Activated gamma-delta T cell treated with anti-CD3 and anti-CD28 coated beads, Interleukin-2, amount 50 U/mL, for 16 hours (primary cell): Measurements from ENCODE around the gene TINAG.
"Not testable (repeated sequence)": the region's sequence is repeated elsewhere in the genome, so short reads cannot be mapped to it uniquely, and the experiment has no call there.

Experiments used
- DNase-seq: peaks from one replicate; pipeline ENCODE4 v3.0.0-alpha.2; 2020; ENCODE audit warnings: low read depth

Gene TINAG

DNA sequence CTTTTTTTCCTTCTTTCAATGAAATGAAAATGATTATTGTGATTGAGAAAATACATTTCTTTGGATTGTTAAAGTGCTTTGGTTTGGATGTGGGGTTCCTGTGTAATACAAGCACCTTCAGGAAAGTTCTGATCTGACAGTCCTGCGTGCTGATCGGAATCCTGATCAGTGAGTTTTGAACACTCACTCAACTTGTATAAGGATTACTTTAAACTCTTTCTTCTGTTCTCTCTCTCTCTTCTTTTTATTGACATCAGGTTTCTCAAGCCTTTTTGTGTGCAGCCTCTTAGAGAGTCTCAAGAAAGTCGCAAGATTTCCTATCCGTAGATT lies 710 bp downstream of the TINAG start:
- DNase-seq: no peak

DNA sequence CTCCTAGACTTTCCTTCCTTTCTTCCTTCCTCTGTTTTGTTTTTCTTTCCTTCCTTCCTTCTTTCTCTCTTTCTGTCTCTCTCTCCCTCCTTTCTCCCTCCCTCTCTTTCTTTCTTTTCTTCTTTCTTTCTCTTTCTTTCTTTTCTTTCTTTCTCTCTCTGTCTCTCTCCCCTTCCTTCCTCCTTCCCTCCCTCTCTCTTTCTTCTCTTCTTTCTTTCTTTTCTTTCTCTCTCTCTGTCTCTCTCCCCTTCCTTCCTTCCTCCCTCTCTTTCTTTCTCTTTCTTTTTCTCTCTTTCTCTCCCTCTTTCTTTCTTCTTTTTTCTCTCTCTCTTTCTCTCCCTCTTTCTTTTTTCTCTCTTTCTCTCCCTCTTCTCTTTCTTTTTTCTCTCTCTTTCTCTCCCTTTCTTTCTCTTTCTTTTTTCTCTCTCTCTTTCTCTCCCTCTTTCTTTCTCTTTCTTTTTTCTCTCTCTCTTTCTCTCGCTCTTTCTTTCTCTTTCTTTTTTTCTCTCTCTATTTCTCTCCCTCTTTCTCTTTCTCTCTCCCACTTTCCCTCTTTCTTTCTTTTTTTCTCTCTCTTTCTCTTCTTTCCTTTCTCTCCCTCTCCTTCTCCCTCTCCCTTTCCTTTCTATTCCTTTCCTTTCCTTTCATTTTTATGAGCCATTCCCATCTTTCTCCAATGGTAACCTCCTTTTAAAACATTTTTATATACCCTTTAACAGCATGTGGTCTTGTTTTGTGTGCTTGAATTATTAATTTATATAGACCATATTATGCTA lies 2.3 kb downstream of the TINAG start:
- DNase-seq: no peak

DNA sequence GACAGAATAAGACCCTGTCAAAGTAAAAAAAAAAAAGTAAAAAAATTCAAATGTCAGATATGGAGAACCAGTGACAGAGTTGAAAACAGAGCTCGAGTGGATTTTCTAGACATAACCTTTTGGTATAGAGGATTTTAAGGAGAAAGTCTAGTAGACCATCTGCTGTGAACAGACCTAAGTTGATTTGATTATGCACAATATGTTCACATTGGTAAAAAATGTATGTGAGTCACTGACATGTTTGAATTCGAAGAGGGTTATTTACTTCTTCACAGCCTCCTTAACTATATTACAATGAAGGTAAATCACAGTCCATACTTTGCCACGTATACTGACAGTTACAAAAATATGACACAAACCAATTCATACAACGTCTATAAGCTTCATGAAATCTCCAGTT lies 7.4 kb downstream of the TINAG start:
- DNase-seq: no peak

DNA sequence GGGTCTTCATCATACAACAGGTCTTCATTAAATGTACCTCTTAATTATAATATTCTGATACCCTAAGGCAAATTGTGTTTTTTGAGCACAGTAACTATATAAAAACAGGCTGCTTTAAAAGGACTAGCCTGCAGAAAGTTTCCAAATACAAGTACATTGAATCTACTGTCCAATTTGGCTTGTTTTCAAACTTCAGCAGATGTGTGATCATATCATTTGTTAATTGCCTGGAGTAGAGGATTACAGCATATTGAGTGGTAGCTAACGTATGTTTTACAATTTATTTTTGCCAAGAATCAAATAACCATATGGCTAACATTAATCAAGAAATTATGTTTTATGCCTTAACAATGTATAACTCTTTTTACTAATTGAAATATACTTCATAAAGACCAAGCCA lies 12.6 kb downstream of the TINAG start:
- no peak for DNase-seq

DNA sequence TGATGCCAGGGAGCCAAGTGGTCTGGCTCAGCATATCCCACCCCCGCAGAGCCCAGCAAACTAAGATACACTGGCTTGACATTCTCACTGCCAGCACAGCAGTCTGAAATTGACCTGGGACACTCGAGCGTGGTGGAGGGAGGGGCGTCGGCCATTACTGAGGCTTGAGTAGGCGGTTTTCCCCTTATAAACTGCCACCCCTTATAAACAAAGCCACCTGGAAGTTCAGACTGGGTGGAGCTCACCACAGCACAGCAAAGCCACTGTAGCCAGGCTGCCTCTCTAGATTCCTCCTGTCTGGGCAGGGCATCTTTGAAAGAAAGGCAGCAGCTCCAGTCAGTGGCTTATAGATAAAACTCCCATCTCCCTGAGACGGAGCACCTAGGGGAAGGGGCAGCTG lies 19.4 kb downstream of the TINAG start:
- DNase-seq: no peak

DNA sequence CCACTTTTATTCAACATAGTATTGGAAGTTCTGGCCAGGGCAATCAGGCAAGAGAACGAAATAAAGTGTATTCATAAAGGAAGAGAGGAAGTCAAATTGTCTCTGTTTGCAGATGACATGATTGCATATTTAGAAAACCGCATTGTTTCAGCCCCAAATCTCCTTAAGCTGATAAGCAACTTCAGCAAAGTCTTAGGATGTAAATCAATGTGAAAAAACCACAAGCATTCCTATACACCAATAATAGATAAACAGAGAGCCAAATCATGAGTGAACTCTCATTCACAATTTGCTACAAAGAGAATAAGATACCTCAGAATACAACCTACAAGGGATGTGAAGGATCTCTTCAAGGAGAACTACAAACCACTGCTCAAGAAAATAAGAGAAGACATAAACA lies 23.3 kb downstream of the TINAG start:
- not testable (repeated sequence) for DNase-seq

DNA sequence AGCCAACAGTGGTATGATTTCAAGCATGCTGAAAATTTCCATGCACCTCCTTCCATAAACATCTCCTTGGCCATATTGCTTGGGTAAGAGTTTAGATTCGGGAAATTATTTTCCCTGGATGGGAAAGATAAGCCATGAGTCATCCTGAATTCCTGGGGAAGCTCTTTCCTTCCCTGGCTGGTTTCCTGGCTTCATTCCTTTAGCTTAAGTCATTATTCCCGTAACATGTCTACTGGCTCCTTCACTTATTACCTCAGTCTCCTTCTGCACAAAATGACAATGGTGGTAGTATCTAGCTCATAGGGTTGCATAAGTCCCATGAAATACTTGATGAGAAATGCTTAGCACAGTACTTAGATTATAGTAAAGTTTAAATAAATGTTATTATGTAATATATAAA lies 27.6 kb downstream of the TINAG start:
- DNase-seq: no peak

DNA sequence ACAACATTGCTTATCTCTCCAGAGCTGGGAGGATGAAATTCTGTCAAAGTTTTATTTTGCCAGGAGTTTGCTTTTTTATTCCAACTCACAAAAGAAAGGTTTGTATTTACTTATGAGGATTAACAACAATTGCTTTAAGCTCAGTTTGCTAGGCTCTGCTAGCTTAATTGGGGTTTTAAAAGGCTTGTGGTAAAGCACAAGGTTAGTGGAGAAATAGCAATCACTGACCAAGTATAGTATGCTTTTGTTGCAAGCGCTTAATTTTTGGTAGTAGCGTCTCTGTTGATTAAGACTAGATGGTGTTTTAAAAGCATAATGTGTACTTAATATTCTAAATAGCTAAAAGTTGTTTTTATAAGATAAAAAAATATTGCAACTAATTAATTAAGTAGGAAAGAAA lies 45.7 kb downstream of the TINAG start:
- no peak for DNase-seq

DNA sequence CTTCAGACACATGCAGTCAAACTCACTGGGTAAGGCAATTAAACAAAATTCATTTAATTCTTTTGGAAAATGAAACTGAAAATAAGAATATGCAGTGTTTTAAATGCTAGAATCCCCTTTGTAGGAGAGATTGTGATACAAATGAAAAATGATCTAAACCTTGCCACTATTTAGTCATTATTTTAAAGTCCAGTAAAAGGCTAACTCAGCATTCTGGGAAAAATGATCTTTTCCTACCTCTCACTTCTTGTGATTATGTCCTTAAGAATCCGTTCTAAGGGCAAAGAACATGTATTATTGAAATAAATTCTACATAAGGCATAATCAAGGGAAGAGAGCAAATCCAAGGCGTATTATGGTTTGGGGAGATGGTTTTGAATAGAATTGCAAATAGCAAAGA lies 46.4 kb downstream of the TINAG start:
- no peak for DNase-seq

DNA sequence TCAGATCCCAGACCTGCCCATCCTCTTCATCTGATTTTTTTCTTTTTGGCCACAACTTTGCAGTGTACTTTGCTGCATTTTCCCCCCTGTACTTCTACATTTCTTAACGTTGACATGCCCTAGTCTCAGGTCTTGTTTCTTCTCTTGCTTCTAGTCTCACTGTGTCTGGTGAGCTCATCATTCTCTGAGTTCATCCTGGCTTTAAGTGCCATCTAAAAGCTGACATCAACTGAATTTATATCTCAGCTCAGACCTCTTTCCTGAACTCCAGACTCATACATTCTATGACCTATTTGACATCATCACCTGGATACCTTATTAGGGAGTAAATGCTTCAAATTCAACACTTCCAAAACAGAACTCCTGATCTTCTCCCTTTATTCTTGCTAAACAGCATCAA lies 48.9 kb downstream of the TINAG start:
- no peak for DNase-seq

DNA sequence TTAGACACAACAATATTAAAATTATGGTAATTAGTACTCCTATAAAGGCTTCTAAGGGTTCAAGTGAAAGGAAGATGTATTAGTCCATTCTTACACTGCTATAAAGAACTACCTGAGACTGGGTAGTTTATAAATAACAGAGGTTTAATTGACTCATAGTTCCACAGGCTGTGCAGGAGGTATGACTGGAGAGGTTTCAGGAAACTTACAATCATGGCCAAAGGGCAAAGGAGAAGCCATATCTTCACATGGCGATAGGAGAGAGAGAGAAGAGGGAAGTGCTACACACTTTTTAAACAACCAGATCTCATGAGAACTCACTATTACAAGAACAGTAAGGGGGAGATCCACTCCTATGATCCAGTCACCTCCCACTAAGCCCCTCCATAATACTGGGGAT lies 52.9 kb downstream of the TINAG start:
- DNase-seq: no peak

DNA sequence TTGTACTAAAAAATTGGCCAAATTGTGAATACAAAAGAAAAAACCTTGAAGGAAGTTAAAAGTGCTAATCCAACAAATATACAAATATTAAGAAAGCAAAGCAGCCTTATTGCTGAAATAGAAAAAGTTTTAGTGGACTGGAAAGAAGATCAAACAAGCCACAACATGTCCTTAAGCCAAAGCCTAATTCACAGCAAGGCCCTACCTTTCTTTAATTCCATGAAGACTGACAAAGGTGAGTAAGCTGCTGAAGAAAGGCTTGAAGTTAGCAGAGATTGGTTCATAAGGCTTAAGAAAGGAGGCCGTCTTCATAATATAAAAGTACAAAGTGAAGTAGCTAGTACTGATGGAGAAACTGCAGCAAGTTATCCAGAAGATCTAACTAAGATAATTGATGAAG lies 53.5 kb downstream of the TINAG start:
- no peak for DNase-seq

DNA sequence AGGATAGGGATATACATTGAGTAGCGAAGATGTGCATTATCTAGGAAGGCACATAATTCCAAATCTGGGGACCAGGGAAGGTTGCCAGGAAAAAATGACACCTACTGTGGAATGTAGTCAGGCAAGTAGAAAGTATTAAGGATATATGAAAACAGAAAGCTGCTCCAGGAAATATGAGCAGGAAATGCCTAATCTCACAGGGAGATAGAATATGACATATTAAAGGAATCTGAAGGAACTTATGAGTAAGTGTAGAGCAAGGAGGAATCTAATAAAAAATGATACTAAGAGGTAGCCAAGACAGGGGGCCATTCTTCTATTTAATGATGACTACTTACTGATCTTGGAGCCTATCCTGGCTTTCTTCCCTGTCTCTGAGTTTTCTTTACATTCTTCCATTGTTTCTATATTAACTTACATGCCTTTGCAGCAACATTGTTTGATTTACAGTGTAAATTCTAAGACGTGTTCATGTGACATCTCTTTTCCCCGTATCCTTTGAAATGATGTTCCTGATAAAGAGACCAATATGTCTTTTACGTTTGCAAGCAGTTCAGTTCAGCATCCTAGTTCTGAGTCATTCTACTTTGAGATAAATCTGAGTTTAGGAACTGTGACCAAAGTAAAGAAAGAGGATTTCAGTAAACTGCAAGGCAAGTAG lies 58.6 kb downstream of the TINAG start:
- DNase-seq: no peak

DNA sequence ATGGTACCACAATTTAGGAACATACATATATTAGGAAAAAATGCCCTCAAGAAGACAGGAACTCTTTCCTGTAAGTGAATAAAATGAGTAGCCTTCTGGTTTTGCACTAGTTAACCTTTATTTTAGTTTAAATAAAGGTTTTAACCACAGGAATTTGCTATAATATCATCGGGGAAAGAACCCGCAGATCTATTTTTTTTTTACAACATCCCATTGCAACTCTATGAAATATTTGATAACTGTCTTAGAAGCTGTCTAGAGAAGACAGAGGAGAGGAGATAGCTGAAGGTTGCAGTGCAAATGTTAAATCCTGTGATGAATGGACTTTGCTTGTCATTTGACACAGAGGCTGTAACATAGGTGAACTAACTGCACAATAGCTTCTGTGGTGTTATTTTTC lies 69.5 kb downstream of the TINAG start:
- DNase-seq: no peak

DNA sequence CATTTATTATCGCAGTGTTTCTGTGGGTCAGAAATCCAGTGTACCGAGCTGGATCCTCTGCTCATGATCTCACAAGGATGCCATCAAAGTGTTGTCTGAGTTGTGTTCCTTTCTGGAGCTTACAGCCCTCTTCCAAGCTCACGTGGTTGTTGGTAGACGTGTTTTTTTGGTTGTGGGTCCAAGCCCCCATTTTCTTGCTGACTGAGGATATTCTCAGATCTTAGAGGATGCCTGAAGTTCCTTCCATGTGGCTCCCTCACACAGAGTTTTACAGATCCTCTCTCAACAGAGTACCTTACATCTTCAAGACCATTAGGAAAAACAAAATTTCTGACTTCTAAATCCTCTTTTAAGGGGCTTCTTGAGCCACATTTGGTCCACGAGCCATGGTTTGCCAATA lies 78.1 kb downstream of the TINAG start:
- DNase-seq: no peak

DNA sequence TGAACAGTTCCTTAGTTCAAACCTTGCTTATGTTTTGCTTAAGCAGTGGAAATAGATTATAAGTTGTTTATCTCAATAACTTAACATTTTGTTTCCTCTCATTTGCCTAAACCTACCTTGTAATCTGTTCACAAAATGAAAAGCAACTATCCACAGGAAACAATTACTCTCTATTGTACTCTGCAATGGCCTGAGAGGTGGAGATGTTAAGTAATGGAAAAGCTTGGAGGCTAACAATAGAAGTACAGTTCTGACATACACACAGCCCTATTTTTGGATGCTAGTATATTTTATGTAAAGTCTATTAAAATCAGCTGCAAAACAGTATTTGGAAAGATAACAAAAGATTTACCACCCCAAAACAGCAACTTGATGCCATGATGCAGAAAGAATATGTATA lies 82.1 kb downstream of the TINAG start:
- DNase-seq: no peak

DNA sequence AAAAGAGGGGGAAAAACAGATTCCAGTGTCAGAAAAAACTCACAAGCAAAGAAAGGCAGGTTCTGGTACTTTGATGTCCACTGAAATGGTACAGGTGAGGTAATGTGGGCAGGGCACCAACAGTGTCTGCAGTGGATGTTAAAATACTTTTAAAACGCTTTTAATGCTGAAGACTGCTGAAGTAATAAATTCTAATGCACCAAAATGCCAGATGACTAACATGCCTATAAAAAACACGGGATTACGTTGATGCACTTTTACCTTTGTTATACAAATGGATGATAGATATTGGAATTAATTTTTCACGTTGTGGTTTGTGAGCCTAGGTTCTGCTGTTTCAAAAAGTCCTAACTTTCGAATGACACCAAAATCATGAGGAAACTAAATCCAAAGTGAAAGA lies 83.3 kb downstream of the TINAG start:
- DNase-seq: no peak

DNA sequence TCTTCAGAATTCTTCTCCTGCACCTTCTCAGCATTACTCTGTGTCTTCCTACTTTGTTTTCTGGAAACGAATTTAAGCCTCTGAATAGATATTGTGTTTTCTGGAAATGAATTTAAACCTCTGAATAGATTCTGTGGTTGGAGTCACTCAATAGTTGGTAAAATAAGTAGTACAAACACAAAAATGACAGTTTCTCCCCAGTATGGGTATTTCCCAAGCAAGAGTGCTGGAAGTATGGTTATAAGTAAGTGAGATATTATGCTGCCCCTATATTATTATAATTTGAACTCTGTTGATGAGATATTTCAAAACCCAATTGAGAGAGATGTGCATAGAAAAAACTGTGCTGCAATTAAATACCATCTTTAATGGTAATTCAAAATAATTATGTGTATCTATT lies 94.9 kb downstream of the TINAG start:
- DNase-seq: no peak

DNA sequence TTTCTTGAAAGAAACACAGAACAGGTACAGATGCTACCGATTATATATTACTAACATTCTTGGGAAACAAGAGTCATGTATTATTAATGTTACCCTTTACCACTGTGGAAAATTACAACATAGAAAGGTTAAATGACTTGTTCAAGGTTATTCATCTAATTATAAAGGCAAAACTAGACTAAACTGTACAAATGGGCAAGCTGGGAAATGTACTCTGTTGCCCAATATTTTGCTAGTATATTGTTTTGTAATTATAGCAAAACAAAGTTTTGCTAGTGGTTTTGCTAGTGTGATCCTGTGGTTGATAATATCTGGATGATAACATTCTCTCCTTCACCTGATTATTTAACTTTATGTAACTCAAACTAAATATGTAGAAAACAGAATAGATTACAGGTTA lies 96.5 kb downstream of the TINAG start:
- no peak for DNase-seq

DNA sequence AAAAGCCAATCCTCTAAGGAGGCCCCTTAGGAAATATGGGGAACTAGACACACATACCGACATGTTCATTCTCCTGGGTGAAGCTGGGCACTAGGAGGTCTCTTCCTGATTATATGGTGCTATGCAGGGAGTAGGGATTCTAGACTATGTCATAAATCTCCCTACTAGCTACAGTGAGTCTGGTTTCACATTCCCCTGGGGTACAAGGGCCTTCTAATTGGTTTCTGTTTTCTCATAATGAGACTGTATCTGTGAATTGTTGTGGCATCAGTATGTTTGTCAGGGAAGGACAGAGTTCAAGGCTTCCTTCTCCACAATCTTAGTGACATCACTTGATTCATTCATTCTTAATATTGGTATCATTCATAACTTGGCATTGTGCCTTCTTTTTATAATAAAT lies 103.5 kb downstream of the TINAG start:
- DNase-seq: no peak

DNA sequence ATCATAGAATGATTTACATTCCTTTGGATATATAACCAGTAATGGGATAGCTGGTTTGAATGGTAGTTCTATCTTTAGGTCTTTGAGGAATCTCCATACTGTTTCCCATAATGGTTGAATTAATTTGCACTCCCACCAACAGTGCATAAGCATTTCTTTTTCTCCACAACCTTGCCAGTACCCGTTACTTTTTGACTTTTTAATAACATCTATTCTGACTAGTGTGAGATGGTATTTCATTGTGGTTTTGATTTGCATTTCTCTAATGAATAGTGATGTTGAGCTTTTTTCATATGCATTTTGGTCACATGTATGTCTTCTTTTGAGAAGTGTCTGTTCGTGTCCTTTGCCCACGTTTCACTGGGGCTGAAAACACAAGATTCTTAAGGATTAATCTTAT lies 107.3 kb downstream of the TINAG start:
- no peak for DNase-seq

DNA sequence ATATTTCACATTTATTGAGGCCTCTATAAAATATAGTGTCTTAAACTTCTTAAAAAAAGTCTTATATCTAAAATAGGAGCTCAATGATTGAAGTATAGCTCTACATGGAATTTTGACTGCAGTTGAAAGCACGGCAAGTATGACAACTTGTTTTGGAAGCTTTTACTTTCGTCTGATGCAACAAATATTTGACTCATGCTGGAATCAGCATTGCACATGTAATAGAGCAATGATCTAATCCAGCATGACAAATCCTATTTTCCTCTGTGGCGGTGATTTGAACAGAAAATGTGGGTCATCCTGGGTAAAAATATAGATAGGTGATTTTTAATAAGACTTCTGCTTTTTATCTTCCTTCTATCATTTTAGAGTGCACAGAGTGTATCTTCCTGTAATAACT lies 111.6 kb downstream of the TINAG start:
- no peak for DNase-seq

DNA sequence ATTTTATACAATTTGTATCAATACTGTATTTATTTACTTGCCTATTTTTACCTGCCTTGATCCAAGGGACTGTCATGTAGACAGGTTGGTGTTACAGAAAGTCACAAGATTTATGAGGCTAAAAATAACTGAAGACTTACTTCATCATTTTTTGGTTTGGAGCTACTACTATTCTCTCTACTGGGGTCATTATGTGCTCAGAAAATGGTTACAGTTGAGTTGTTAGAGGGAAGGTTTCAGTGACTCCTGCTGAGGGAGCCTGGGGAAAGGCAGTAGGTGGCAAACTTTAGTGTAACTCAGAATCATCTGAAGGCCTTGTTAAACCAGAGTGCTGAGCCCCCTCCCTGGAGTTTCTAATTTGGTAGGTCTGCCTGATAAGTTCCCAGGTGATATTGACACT lies 118.8 kb downstream of the TINAG start:
- DNase-seq: no peak

DNA sequence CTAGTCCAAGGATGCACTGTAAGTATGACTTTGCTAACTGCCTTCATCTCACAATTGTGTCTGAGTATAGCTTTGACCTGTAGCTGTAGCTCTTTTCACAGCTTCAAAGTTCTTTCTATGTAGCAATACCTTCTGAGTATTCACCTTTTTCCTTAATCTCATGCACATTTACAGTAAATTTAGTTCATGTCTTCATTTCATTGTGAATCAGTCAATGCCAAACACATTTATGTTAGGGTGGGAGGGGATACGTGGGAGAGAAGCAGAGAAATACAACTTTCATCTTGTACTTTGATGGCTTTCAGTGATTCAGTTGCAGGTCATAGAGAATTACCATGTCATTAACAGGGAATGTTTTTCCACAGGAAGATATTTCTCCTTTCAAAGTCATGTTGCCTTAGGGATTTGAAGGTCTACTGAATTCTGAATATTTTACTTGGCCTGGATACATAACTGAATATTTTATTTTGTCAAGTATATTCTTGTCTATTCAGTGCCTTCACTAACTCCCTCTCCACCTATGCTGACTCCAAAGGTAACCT lies 119.2 kb downstream of the TINAG start:
- no peak for DNase-seq
